SK-N-SH treated with all-trans-retinoic acid at 6 μM for 48 hours (cell line): ENCODE data around the gene SIAH1.

Experiments
- ATAC-seq: fragments of 200-7000 bp; cut with Tn5 transposase; 3 replicates; pipeline ENCODE4 v1.9.1; 2020; ENCODE audit warnings: mild to moderate bottlenecking, moderate library complexity
- BACH2 ChIP-seq: fragments of 250-450 bp; sonication (Bioruptor Pico); IDR thresholded peaks from 2 replicates; pipeline ENCODE4 v1.9.0; 2021; ENCODE audit warnings: mild to moderate bottlenecking, borderline replicate concordance
- CSDC2 ChIP-seq: fragments of 250-450 bp; sonication (Bioruptor Pico); IDR thresholded peaks from 2 replicates; pipeline ENCODE4 v1.5.0; 2020; ENCODE audit warnings: mild to moderate bottlenecking, moderate library complexity
- CSRNP3 ChIP-seq: fragments of 250-450 bp; sonication (Bioruptor Pico); IDR thresholded peaks from 2 replicates; pipeline ENCODE4 v1.5.1; 2021; ENCODE audit warnings: mild to moderate bottlenecking, moderate library complexity
- ESRRG ChIP-seq: fragments of 250-450 bp; sonication (Bioruptor Pico); IDR thresholded peaks from 2 replicates; pipeline ENCODE4 v1.6.1; 2021; ENCODE audit warnings: mild to moderate bottlenecking
- GLIS3 ChIP-seq: fragments of 250-450 bp; sonication (Bioruptor Pico); IDR thresholded peaks from 2 replicates; pipeline ENCODE4 v1.5.0; 2020; ENCODE audit warnings: mild to moderate bottlenecking, moderate library complexity
- OSR1 ChIP-seq: fragments of 250-450 bp; sonication (Bioruptor Pico); IDR thresholded peaks from 2 replicates; pipeline ENCODE4 v1.8.0; 2022; ENCODE audit warnings: moderate library complexity, mild to moderate bottlenecking, inconsistent platforms
- POU6F1 ChIP-seq: fragments of 250-450 bp; sonication (Bioruptor Pico); IDR thresholded peaks from 2 replicates; pipeline ENCODE4 v1.8.0; 2021; ENCODE audit warnings: low read depth, mild to moderate bottlenecking, moderate library complexity, borderline replicate concordance
- PPARA ChIP-seq: fragments of 250-450 bp; sonication (Bioruptor Pico); IDR thresholded peaks from 2 replicates; pipeline ENCODE4 v1.5.0; 2020; ENCODE audit warnings: mild to moderate bottlenecking, borderline replicate concordance
- RARB ChIP-seq: fragments of 250-450 bp; sonication (Bioruptor Pico); IDR thresholded peaks from 2 replicates; pipeline ENCODE4 v1.8.0; 2021; ENCODE audit warnings: mild to moderate bottlenecking, moderate library complexity
- TCF4 ChIP-seq: fragments of 250-450 bp; sonication (Bioruptor Pico); IDR thresholded peaks from 2 replicates; pipeline ENCODE4 v1.8.0; 2021; ENCODE audit warnings: mild to moderate bottlenecking, moderate library complexity, borderline replicate concordance
- TOX ChIP-seq: fragments of 250-450 bp; sonication (Bioruptor Pico); IDR thresholded peaks from 2 replicates; pipeline ENCODE4 v1.8.0; 2021; ENCODE audit warnings: mild to moderate bottlenecking, moderate library complexity, borderline replicate concordance
- ZFP3 ChIP-seq: fragments of 250-450 bp; sonication (Bioruptor Pico); IDR thresholded peaks from 2 replicates; pipeline ENCODE4 v1.5.0; 2020; ENCODE audit warnings: mild to moderate bottlenecking, moderate library complexity
- ZNF565 ChIP-seq: fragments of 450-650 bp; formaldehyde crosslinking; conservative IDR thresholded peaks from 2 replicates; pipeline ENCODE4 v1.5.0; 2020; ENCODE audit warnings: low read depth, mild to moderate bottlenecking, moderate library complexity
- ZNF70 ChIP-seq: fragments of 450-650 bp; formaldehyde crosslinking; IDR thresholded peaks from 2 replicates; pipeline ENCODE4 v1.5.0; 2020; ENCODE audit warnings: mild to moderate bottlenecking, moderate library complexity
- ZNF8 ChIP-seq: fragments of 450-650 bp; formaldehyde crosslinking; IDR thresholded peaks from 2 replicates; pipeline ENCODE4 v1.5.0; 2020; ENCODE audit warnings: mild to moderate bottlenecking, moderate library complexity
- TF ChIP-seq, protein P1 (sequence below): fragments of 250-450 bp; sonication (Bioruptor Pico); IDR thresholded peaks from 2 replicates; pipeline ENCODE4 v1.5.0; 2020; ENCODE audit warnings: mild to moderate bottlenecking, moderate library complexity
- TF ChIP-seq, protein P2 (sequence below): fragments of 250-450 bp; sonication (Bioruptor Pico); IDR thresholded peaks from 2 replicates; pipeline ENCODE4 v1.5.1; 2020; ENCODE audit warnings: low read depth, mild to moderate bottlenecking, moderate library complexity
- TF ChIP-seq, protein P3 (sequence below): fragments of 250-450 bp; sonication (Bioruptor Pico); IDR thresholded peaks from 2 replicates; pipeline ENCODE4 v1.8.0; 2020; ENCODE audit warnings: mild to moderate bottlenecking, moderate library complexity, borderline replicate concordance

Gene SIAH1

GRCh38 chr16:48367441-48368049 lies 17.7 kb downstream of the SIAH1 start:
- ATAC-seq = no peak
- TF ChIP-seq RARB (CRISPR knock-in tag) = no peak
- no peak for TF ChIP-seq ZNF8
- TF ChIP-seq GLIS3 (CRISPR knock-in tag) = no peak
- TF ChIP-seq, protein P1, sequence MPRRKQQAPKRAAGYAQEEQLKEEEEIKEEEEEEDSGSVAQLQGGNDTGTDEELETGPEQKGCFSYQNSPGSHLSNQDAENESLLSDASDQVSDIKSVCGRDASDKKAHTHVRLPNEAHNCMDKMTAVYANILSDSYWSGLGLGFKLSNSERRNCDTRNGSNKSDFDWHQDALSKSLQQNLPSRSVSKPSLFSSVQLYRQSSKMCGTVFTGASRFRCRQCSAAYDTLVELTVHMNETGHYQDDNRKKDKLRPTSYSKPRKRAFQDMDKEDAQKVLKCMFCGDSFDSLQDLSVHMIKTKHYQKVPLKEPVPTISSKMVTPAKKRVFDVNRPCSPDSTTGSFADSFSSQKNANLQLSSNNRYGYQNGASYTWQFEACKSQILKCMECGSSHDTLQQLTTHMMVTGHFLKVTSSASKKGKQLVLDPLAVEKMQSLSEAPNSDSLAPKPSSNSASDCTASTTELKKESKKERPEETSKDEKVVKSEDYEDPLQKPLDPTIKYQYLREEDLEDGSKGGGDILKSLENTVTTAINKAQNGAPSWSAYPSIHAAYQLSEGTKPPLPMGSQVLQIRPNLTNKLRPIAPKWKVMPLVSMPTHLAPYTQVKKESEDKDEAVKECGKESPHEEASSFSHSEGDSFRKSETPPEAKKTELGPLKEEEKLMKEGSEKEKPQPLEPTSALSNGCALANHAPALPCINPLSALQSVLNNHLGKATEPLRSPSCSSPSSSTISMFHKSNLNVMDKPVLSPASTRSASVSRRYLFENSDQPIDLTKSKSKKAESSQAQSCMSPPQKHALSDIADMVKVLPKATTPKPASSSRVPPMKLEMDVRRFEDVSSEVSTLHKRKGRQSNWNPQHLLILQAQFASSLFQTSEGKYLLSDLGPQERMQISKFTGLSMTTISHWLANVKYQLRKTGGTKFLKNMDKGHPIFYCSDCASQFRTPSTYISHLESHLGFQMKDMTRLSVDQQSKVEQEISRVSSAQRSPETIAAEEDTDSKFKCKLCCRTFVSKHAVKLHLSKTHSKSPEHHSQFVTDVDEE (CRISPR knock-in tag) = no peak
- no peak for TF ChIP-seq PPARA
- no peak for TF ChIP-seq ZFP3 (CRISPR knock-in tag)

DNA sequence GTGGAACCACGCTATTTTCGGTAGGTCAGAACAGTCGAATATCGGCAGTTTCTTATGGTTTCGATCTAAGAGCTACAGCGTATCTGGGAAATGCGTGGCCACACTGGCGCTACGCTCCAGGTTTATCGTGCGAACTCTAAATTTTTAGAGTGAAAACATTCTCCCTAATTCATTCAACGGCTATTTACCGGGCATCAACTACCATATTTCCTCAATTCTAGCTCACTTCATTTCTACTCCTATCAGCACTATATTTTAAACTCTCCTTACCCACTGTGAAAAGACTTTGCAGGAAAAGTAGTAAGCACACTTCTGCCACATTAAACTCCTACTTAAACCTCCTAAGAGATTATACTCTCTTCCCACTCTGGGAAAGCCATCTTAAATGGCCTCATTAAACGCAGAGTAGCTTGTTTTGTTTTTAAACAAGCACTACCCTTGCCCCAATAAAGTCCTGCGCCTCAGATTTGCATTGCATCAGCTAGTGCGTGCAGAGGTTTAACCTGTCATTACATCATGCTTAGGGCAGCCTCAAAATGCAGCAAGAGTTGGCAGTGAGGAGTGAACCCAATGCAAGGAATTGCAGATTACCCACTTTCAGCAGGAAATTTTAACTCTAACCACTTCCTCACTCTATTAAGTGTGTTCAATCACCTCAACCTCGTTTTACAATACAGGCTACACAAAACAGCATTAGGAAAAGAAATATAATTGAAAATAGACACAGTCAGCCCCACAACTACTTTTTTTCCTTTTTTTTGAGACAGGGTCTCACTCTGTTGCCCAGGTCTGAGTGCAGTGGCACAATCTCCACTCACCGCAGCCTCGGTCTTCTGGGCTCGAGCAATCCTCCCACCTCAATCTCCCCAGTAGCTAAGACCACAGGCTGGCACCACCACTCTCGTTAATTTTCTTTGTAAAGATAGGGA lies 18.8 kb downstream of the SIAH1 start:
- ATAC-seq = peak; percentile 74
- peak; percentile 91 for TF ChIP-seq ZFP3 (CRISPR knock-in tag)
- no peak for TF ChIP-seq BACH2 (CRISPR knock-in tag)

GRCh38 chr16:48365601-48366164 lies 19.5 kb downstream of the SIAH1 start:
- peak; percentile 99 for ATAC-seq
- TF ChIP-seq ZNF70 (CRISPR knock-in tag) = no peak
- no peak for TF ChIP-seq ZNF8

DNA sequence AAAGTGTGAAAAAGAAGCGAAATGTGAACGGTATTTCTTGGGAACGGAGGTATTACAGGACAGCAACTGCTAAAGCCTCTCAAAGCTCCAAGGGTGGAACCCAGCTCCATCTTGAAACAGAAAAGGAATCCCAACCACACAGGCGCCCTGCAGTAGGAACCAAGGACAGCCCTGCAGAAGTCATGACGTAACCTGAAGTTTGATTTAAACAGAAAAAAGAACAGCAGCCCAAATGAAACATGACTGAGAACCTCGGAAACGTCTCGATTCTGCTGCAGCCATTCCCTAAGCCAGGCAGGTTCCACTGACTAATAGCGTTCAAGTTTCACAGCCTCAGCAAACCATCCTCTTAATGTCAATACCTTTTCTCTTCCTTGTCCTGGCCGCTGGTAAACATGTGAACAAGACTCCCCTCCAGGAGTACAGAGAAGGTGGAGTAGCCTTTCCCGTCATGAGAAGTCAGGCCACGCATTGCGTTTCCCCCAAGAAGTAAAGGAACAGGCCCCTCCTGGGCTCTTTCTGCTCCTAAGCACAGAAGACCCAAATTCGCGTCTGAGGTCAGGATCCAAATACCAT lies 20.1 kb downstream of the SIAH1 start:
- ATAC-seq = no peak
- TF ChIP-seq ZNF8 = no peak
- TF ChIP-seq OSR1 = no peak

GRCh38 chr16:48361540-48362144 lies 23.6 kb downstream of the SIAH1 start:
- TF ChIP-seq TCF4 (no peak), OSR1 (no peak), TOX (CRISPR knock-in tag) (no peak), ESRRG (CRISPR knock-in tag) (no peak), ZNF565 (no peak), GLIS3 (CRISPR knock-in tag) (no peak), ZFP3 (CRISPR knock-in tag) (no peak), CSRNP3 (CRISPR knock-in tag) (no peak), BACH2 (CRISPR knock-in tag) (no peak), PPARA (no peak), CSDC2 (no peak), ZNF8 (no peak), POU6F1 (CRISPR knock-in tag) (no peak)
- TF ChIP-seq, protein P2, sequence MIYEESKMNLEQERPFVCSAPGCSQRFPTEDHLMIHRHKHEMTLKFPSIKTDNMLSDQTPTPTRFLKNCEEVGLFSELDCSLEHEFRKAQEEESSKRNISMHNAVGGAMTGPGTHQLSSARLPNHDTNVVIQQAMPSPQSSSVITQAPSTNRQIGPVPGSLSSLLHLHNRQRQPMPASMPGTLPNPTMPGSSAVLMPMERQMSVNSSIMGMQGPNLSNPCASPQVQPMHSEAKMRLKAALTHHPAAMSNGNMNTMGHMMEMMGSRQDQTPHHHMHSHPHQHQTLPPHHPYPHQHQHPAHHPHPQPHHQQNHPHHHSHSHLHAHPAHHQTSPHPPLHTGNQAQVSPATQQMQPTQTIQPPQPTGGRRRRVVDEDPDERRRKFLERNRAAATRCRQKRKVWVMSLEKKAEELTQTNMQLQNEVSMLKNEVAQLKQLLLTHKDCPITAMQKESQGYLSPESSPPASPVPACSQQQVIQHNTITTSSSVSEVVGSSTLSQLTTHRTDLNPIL (CRISPR knock-in tag) = no peak
- TF ChIP-seq, protein P1 (CRISPR knock-in tag) = no peak
- TF ChIP-seq, protein P3, sequence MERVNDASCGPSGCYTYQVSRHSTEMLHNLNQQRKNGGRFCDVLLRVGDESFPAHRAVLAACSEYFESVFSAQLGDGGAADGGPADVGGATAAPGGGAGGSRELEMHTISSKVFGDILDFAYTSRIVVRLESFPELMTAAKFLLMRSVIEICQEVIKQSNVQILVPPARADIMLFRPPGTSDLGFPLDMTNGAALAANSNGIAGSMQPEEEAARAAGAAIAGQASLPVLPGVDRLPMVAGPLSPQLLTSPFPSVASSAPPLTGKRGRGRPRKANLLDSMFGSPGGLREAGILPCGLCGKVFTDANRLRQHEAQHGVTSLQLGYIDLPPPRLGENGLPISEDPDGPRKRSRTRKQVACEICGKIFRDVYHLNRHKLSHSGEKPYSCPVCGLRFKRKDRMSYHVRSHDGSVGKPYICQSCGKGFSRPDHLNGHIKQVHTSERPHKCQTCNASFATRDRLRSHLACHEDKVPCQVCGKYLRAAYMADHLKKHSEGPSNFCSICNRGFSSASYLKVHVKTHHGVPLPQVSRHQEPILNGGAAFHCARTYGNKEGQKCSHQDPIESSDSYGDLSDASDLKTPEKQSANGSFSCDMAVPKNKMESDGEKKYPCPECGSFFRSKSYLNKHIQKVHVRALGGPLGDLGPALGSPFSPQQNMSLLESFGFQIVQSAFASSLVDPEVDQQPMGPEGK = no peak
- TF ChIP-seq, all 23 proteins: peak for 0
- ATAC-seq = no peak
